ENCODE results near the gene TMEM240.
"Not testable (repeated sequence)": the region's sequence is repeated elsewhere in the genome, so short reads cannot be mapped to it uniquely, and the experiment has no call there.

TMEM240 gene

DNA sequence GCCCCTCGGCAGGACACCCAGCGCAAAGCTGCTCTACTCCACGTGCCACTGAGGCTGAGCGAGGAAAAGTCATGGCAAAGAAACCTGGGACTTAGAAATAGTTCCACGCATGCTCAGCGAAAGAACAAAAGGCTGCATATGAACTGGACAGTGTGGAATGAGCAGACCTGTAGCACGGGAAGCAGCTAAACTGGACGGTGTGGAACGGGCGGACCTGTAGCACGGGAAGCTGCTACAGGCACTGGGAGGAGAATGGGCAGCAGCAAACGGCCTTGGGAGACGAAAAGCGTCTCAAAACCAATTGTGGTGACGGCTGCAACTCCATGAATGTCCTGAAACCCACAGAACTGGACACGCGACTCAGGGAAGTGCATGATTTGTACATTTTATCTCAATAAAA lies 18.6 kb upstream of the TMEM240 start:
- TF ChIP-seq, protein P1, sequence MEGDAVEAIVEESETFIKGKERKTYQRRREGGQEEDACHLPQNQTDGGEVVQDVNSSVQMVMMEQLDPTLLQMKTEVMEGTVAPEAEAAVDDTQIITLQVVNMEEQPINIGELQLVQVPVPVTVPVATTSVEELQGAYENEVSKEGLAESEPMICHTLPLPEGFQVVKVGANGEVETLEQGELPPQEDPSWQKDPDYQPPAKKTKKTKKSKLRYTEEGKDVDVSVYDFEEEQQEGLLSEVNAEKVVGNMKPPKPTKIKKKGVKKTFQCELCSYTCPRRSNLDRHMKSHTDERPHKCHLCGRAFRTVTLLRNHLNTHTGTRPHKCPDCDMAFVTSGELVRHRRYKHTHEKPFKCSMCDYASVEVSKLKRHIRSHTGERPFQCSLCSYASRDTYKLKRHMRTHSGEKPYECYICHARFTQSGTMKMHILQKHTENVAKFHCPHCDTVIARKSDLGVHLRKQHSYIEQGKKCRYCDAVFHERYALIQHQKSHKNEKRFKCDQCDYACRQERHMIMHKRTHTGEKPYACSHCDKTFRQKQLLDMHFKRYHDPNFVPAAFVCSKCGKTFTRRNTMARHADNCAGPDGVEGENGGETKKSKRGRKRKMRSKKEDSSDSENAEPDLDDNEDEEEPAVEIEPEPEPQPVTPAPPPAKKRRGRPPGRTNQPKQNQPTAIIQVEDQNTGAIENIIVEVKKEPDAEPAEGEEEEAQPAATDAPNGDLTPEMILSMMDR (conservative IDR thresholded peaks at IDR 0.05; ENCODE audit: low read depth, low read length): no peak
- Histone ChIP-seq H3K79me2 (ENCODE audit: insufficient read depth, low read depth) (peaks cover 22% of the 10 kb centered on the region; the same call in 1 of the 2 replicates), H3K27me3 (ENCODE audit: insufficient read depth, low read depth) (no peaks in the 10 kb centered on the region), H3K36me3 (ENCODE audit: insufficient read depth) (no peaks in the 10 kb centered on the region; the same call in 1 of the 2 replicates), H2AFZ (ENCODE audit: low read depth) (no peak overlapping the region), H3K4me1 (ENCODE audit: low read depth, poor library complexity, severe bottlenecking) (no peaks in the 10 kb centered on the region), H4K20me1 (ENCODE audit: insufficient read depth) (no peaks in the 10 kb centered on the region), H3K4me3 (IDR thresholded peaks at IDR 0.05; ENCODE audit: insufficient read depth, low read depth, low read length) (no peak overlapping the region), H3K4me2 (no peak overlapping the region), H3K9ac (no peak overlapping the region), H3K27ac (no peak overlapping the region)

DNA sequence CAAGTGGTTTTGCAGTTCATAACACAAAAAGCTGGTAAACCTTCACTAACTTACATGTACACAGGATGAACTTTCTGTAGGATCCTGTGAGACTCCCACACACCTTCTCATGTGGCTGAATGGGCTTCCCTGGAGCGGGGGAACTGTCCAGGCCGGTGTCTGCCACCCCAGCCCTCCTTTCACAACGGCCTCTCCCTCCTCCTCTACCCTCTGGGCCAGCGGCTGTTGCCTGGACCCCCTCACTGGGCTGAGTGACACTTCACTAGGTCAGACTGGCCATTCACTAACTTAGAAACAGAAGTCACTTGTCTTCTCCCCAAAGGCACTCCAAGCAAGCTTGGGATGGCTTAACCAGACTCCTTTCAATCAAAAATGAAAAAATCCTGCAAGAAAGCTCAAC lies 18.2 kb upstream of the TMEM240 start:
- H3K4me3 ChIP-seq (IDR thresholded peaks at IDR 0.05; ENCODE audit: insufficient read depth, low read depth, low read length): no peak overlapping the region
- no peak overlapping the region for H3K4me2 ChIP-seq
- no peaks in the 10 kb centered on the region for H4K20me1 ChIP-seq (ENCODE audit: insufficient read depth)
- no peaks in the 10 kb centered on the region for H3K27me3 ChIP-seq (ENCODE audit: insufficient read depth, low read depth)
- H3K36me3 ChIP-seq (ENCODE audit: insufficient read depth): no peaks in the 10 kb centered on the region; the same call in 1 of the 2 replicates
- peaks cover 17% of the 10 kb centered on the region; the same call in 1 of the 2 replicates for H3K79me2 ChIP-seq (ENCODE audit: insufficient read depth, low read depth)
- H3K4me1 ChIP-seq (ENCODE audit: low read depth, poor library complexity, severe bottlenecking): no peaks in the 10 kb centered on the region
- TF ChIP-seq, protein P1 (conservative IDR thresholded peaks at IDR 0.05; ENCODE audit: low read depth, low read length): no peak
- no peak overlapping the region for H2AFZ ChIP-seq (ENCODE audit: low read depth)
- H3K27ac ChIP-seq: no peak overlapping the region
- H3K9ac ChIP-seq: no peak overlapping the region

DNA sequence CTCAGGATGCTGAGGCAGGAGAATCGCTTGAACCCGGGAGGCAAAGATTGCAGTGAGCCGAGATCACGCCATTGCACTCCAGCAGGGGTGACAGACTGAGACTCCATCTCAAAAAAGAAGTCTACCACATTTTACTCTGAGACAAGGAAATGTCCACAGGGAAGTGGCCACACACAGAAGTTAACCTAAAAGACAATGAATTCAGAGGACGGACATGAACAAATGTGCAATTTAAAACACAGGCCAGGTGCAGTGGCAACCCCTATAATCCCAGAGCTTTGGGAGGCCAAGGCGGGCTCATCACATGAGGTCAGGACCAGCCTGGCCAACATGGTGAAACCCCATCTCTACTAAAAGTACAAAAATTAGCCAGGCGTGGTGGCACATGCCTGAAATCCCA lies 17.3 kb upstream of the TMEM240 start:
- H3K4me3 ChIP-seq (IDR thresholded peaks at IDR 0.05; ENCODE audit: insufficient read depth, low read depth, low read length); H3K27ac ChIP-seq; H4K20me1 ChIP-seq (ENCODE audit: insufficient read depth); H3K4me2 ChIP-seq; H3K27me3 ChIP-seq (ENCODE audit: insufficient read depth, low read depth); H3K79me2 ChIP-seq (ENCODE audit: insufficient read depth, low read depth); H3K4me1 ChIP-seq (ENCODE audit: low read depth, poor library complexity, severe bottlenecking); H3K36me3 ChIP-seq (ENCODE audit: insufficient read depth); H2AFZ ChIP-seq (ENCODE audit: low read depth); H3K9ac ChIP-seq: not testable (repeated sequence)

DNA sequence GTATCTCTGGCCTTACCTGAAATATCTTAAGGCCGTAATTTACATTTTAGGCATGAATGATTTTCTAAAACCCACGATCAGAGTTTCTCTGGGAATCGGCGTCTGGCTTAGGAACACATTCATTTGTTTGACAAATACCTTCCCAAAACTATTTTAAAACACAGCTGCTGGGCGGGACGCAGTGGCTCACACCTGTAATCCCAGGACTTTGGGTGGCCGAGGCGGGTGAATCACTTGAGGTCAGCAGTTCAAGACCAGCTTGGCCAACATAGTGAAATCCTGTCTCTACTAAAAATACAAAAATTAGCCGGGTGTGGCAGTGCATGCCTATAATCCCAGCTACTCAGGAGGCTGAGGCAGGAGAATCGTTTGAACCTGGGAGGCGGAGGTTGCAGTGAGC lies 16.5 kb upstream of the TMEM240 start:
- not testable (repeated sequence) for H3K79me2 ChIP-seq (ENCODE audit: insufficient read depth, low read depth); H3K4me1 ChIP-seq (ENCODE audit: low read depth, poor library complexity, severe bottlenecking); H3K9ac ChIP-seq; H3K4me3 ChIP-seq (IDR thresholded peaks at IDR 0.05; ENCODE audit: insufficient read depth, low read depth, low read length); H3K4me2 ChIP-seq; H3K27me3 ChIP-seq (ENCODE audit: insufficient read depth, low read depth); H2AFZ ChIP-seq (ENCODE audit: low read depth); H4K20me1 ChIP-seq (ENCODE audit: insufficient read depth); H3K36me3 ChIP-seq (ENCODE audit: insufficient read depth); H3K27ac ChIP-seq

DNA sequence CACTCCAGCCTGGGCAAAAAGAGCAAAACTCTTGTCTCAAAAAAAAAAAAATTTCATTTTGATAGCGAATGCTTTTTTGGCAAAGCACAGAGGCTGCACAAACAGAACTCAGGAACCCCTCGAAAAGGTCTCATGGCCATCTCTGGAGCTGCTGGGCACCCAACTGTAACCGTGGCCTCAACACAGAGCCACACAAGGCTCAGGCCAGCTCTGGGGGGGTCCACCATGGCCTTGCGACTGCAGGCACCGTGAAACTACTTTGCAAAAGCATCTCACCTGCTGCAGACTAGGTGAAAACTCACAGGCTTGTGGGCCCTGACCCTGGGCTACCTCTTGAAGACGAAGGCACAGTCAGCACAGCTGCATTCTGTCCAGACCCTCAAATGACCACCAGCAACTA lies 16.1 kb upstream of the TMEM240 start:
- Histone ChIP-seq H3K9ac (no peak overlapping the region), H3K4me3 (IDR thresholded peaks at IDR 0.05; ENCODE audit: insufficient read depth, low read depth, low read length) (no peak overlapping the region), H2AFZ (ENCODE audit: low read depth) (no peak overlapping the region), H3K4me2 (no peak overlapping the region), H3K27me3 (ENCODE audit: insufficient read depth, low read depth) (no peaks in the 10 kb centered on the region), H3K36me3 (ENCODE audit: insufficient read depth) (no peaks in the 10 kb centered on the region; the same call in 1 of the 2 replicates), H3K27ac (no peak overlapping the region), H3K79me2 (ENCODE audit: insufficient read depth, low read depth) (peaks cover 2% of the 10 kb centered on the region; the same call in 1 of the 2 replicates), H4K20me1 (ENCODE audit: insufficient read depth) (0 out of 2 replicates have a peak, but pooled peaks cover 8% of the 10 kb centered on the region), H3K4me1 (ENCODE audit: low read depth, poor library complexity, severe bottlenecking) (no peaks in the 10 kb centered on the region)
- TF ChIP-seq, protein P1 (conservative IDR thresholded peaks at IDR 0.05; ENCODE audit: low read depth, low read length): no peak

All from KMS-11 (cell line).